Loucy (cell line): ENCODE results near the gene ROMO1.

Experiments used
- EZH2phosphoT487 ChIP-seq: fragments of 200-600 bp; IDR thresholded peaks from 2 replicates; pipeline ENCODE4 v1.6.1; 2018; ENCODE audit warnings: antibody characterized with exemption, mild to moderate bottlenecking, moderate library complexity, borderline replicate concordance
- TF ChIP-seq, protein P1 (sequence below): fragments of 200-600 bp; sonication (generic); conservative IDR thresholded peaks from 2 replicates; pipeline ENCODE4 v1.5.1; 2014; ENCODE audit warnings: mild to moderate bottlenecking, antibody characterized with exemption, low read length

DNA sequence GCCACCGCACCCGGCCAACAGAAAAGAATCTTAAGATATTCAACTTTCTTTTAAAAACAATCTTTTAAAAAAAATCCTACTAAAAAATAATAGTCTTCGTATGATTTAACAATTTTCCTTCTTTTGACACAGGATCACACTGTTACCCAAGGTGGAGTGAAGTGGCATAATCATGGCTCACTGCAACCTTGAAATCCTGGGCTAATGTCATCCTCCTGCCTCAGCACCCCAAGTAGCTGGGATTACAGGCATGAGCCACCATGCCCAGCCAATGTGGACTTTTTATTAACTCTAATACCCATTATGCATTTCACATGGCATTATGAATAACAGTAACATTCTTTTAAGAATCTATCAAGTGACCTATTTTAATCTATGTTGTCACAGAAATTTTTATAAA, 22.0 kb downstream of the ROMO1 start:
- TF ChIP-seq, protein P1, sequence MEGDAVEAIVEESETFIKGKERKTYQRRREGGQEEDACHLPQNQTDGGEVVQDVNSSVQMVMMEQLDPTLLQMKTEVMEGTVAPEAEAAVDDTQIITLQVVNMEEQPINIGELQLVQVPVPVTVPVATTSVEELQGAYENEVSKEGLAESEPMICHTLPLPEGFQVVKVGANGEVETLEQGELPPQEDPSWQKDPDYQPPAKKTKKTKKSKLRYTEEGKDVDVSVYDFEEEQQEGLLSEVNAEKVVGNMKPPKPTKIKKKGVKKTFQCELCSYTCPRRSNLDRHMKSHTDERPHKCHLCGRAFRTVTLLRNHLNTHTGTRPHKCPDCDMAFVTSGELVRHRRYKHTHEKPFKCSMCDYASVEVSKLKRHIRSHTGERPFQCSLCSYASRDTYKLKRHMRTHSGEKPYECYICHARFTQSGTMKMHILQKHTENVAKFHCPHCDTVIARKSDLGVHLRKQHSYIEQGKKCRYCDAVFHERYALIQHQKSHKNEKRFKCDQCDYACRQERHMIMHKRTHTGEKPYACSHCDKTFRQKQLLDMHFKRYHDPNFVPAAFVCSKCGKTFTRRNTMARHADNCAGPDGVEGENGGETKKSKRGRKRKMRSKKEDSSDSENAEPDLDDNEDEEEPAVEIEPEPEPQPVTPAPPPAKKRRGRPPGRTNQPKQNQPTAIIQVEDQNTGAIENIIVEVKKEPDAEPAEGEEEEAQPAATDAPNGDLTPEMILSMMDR: no peak
- TF ChIP-seq EZH2phosphoT487: no peak
